Stomach smooth muscle (tissue), 2 donors: ENCODE results near the gene SCYGR6.
"Not testable (repeated sequence)": the region's sequence is repeated elsewhere in the genome, so short reads cannot be mapped to it uniquely, and the experiment has no call there.

ENCODE experiments used
- H3K27ac ChIP-seq: one replicate; pipeline ENCODE4 v1.7.0; 2013; ENCODE audit warnings: mild to moderate bottlenecking, low read length, inconsistent platforms
- H3K27me3 ChIP-seq, 2 donors: one replicate each; pipeline ENCODE4 v1.7.0; 2013; ENCODE audit warnings: low read length in 2 of 2; ENCODE audit not compliant: insufficient read depth in 2 of 2, control insufficient read depth in 1 of 2
- H3K36me3 ChIP-seq, 2 donors: one replicate each; pipeline ENCODE4 v1.7.0; 2013; ENCODE audit warnings: low read length in 2 of 2; ENCODE audit not compliant: control insufficient read depth in 2 of 2, insufficient read depth in 2 of 2
- H3K4me1 ChIP-seq: one replicate; pipeline ENCODE4 v1.7.0; 2013; ENCODE audit warnings: low read length; ENCODE audit not compliant: control insufficient read depth, insufficient read depth
- H3K4me3 ChIP-seq, 2 donors: one replicate each; pipeline ENCODE4 v1.7.0; 2013; ENCODE audit warnings: low read length in 2 of 2
- H3K9ac ChIP-seq, 2 donors: one replicate each; pipeline ENCODE4 v1.7.0; 2013; ENCODE audit warnings: low read length in 2 of 2, mild to moderate bottlenecking in 1 of 2
- H3K9me3 ChIP-seq, 2 donors: one replicate each; pipeline ENCODE4 v1.7.0; 2013; ENCODE audit warnings: low read length in 2 of 2; ENCODE audit not compliant: control insufficient read depth in 2 of 2
- donor health status: healthy.
- donor health status: Pancreatic carcinoma.

The SCYGR6 gene, protein sequence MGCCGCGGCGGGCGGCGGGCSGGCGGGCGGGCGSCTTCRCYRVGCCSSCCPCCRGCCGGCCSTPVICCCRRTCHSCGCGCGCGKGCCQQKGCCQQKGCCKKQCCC

DNA sequence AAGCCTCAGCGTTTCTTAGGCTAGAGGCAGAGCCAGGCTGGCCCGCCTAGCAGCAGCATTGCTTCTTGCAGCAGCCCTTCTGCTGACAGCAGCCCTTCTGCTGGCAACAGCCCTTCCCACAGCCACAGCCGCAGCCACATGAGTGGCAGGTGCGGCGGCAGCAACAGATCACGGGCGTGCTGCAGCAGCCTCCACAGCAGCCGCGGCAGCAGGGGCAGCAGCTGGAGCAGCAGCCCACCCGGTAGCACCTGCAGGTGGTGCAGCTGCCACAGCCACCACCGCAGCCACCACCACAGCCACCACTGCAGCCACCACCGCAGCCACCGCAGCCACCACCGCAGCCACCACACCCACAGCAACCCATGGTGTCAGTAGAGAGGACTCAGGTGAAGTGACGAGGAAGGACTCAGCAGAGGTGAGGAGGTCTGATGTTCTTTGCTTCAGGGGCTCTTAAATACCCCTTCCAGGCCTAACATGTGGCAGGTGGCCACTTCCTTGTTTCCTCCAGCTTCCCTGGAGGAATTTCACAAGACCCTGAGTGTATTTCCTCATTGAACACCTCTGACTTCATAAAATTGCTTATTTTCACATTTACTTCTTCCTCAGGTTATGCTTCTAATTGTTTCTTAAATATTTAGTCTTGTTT, at the start of gene SCYGR6:
TSS of gene SCYGR6 (minus strand) at position 364 of the 646 bp plus-strand sequence. CDS start at position 364, 0 bp downstream.
- Histone ChIP-seq H3K4me3 (no peak within 1 kb of the TSS), H3K27ac (no peak within 1 kb of the TSS), H3K9ac (no peak within 1 kb of the TSS)

DNA sequence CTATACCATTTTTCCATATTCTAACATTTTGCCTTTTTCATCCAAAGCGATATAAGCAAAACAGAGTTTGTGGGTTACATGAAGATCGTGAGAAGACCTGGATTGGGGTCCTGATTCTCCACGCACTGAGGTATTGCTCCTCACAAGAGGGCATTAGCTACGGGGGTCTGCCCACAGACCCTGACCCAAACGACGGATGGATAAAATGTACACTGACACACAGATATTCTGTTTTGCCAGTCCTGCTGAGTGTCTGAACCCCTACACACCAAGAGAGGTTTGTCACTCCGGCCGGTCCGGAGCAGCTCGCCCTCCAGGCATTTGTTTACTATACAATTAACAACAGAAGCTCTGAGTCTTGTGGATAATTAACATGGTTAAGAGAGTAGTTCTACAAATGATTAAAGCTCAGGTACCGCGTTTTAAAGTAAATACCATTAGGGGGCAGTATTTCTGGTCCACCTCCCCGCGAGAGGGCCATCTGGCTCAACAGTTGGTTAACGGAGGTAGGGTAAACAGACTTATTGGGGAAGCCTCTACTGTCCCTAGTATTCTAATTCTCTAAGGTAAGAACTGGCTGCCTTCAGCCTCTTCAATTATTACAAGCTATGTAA, 49.6 kb upstream of the SCYGR6 start:
- Histone ChIP-seq H3K27ac (no peak overlapping the region), H3K9me3 (no peaks in the 10 kb centered on the region), H3K36me3 (no peaks in the 10 kb centered on the region), H3K4me1 (no peaks in the 10 kb centered on the region), H3K27me3 (no peaks in the 10 kb centered on the region), H3K4me3 (no peak overlapping the region), H3K9ac (no peak overlapping the region)

More for the DNA sequence above, at the start of gene SCYGR6:
- H3K36me3 ChIP-seq, result no peaks in the 10 kb centered on the region
- no peaks in the 10 kb centered on the region for H3K9me3 ChIP-seq
- no peaks in the 10 kb centered on the region for H3K4me1 ChIP-seq
- H3K27me3 ChIP-seq, result no peaks in the 10 kb centered on the region

DNA sequence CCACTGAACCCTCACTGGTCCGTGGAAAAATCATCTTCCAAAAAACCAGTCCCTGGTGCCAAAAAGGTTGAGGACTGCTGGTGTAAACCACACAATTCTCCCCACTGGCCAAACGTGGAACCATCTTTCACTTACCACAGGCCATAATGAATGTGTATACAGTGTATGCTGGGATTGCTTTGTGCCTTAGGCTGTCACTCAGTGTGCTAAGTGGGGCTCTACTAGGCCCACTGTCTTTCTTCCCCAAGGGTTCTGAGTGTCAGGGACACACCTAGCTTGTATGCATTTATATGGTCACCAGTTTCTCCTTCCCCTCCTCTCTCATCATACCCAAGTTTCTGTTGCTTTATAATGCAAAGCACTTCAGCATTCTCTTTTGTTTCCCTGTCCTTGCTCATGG, 48.4 kb upstream of the SCYGR6 start:
- H3K4me3 ChIP-seq, result no peak overlapping the region
- no peaks in the 10 kb centered on the region for H3K9me3 ChIP-seq
- no peaks in the 10 kb centered on the region for H3K27me3 ChIP-seq
- H3K4me1 ChIP-seq, result no peaks in the 10 kb centered on the region
- H3K27ac ChIP-seq, result no peak overlapping the region
- H3K36me3 ChIP-seq, result no peaks in the 10 kb centered on the region
- no peak overlapping the region for H3K9ac ChIP-seq

DNA sequence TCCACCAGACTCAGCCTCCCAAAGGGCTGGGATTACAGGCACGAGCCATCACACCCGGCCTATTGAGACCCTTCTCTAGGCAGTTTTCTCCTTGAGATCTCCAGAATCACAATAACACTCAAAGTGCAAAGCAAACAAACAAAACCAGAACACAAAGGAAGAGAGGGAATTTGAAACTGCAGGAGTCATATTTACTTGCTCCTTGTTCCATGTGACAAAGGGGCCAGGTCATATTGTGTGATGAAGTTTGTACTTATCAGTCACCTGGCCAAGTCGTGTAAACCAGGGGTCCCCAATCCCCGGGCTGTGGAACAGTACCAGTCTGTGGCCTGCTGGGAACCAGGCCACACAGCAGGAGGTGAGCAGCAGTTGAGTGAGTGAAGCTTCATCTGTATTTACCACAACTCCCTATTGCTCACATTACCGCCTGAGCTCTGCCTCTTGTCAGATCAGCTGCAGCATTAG, 47.7 kb upstream of the SCYGR6 start:
- Histone ChIP-seq H3K4me1 (no peaks in the 10 kb centered on the region), H3K36me3 (no peaks in the 10 kb centered on the region), H3K9ac (no peak overlapping the region), H3K27me3 (no peaks in the 10 kb centered on the region), H3K9me3 (no peaks in the 10 kb centered on the region), H3K4me3 (no peak overlapping the region), H3K27ac (no peak overlapping the region)

DNA sequence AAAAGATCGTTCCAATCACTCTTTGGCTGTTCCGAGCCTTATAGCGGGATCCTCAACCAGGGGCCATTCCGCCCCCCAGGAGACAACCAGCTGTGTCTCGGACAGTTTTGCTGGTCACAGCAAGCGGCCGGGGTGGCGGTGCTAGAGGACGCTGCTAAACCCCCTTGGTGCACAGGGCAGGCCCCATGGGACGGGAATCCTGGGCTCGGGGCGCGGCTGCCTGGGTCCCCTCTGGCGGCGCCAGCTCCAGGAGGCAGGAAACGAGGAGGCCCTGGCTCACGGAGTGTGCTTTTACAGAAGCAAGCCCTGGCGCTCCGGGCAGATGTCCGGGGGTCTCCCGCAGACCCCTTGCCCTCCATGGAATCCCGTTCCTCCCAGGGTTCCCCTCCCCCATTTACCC, 43.3 kb upstream of the SCYGR6 start:
- no peaks in the 10 kb centered on the region for H3K4me1 ChIP-seq
- H3K27ac ChIP-seq, result no peak overlapping the region
- H3K9me3 ChIP-seq, result no peaks in the 10 kb centered on the region
- H3K27me3 ChIP-seq, result no peaks in the 10 kb centered on the region
- no peaks in the 10 kb centered on the region for H3K36me3 ChIP-seq
- H3K9ac ChIP-seq, result no peak overlapping the region
- H3K4me3 ChIP-seq, result no peak overlapping the region

DNA sequence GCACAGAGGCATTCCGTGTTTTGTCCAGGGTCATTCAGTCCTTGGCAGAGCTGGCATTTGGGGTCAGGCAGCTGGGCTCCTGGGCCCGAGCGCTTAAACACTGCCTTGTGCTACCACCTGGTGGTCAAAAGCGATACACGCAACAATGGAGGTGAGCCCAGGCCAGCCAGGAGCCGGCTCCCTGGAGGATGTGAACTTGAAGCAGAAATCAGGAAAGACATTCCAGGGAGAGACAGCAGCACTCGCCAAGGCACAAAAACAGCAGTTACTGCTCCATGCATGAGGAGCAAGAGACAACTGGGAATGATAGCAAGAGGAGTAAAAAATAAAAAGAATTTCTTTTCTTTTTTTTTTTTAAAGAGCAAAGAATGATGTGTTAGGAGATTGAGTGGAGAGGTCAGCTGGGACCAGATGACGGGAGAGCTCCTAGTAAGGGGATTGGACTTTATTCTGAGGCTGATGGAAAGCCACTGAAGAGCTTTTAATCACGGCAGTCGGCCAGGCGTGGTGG, 41.9 kb upstream of the SCYGR6 start:
- Histone ChIP-seq H3K4me3 (no peak overlapping the region), H3K27me3 (no peaks in the 10 kb centered on the region), H3K36me3 (no peaks in the 10 kb centered on the region), H3K9me3 (no peaks in the 10 kb centered on the region), H3K27ac (no peak overlapping the region), H3K9ac (no peak overlapping the region), H3K4me1 (no peaks in the 10 kb centered on the region)

DNA sequence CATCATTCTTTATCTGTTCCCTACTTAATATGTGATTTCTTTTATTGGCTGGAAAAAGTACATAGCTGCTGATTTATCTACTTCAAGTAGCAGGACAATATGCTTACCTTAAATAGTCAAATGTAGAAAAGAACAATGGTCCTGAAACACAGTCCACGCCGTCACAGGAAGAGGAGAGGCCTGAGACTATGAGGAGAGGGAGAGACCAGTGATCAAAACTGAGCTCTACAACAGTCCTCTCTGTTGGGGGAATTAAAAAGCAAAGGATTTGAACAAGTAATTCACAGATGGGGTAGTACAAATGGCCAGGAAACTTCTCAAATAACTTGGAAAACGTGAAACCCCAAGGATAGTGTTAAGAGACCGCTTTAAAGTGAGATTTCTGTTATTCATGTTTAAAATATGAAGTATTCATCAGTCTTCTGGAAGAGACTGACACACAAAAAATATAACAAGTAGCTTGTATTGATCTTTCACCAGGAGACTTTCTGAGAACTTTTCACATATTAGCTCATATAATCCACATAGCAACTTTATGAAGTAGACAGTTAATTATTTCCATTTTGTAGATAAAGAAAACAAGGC, 41.3 kb upstream of the SCYGR6 start:
- Histone ChIP-seq H3K9me3 (no peaks in the 10 kb centered on the region), H3K9ac (no peak overlapping the region), H3K36me3 (no peaks in the 10 kb centered on the region), H3K4me1 (no peaks in the 10 kb centered on the region), H3K27me3 (no peaks in the 10 kb centered on the region), H3K4me3 (no peak overlapping the region), H3K27ac (no peak overlapping the region)

DNA sequence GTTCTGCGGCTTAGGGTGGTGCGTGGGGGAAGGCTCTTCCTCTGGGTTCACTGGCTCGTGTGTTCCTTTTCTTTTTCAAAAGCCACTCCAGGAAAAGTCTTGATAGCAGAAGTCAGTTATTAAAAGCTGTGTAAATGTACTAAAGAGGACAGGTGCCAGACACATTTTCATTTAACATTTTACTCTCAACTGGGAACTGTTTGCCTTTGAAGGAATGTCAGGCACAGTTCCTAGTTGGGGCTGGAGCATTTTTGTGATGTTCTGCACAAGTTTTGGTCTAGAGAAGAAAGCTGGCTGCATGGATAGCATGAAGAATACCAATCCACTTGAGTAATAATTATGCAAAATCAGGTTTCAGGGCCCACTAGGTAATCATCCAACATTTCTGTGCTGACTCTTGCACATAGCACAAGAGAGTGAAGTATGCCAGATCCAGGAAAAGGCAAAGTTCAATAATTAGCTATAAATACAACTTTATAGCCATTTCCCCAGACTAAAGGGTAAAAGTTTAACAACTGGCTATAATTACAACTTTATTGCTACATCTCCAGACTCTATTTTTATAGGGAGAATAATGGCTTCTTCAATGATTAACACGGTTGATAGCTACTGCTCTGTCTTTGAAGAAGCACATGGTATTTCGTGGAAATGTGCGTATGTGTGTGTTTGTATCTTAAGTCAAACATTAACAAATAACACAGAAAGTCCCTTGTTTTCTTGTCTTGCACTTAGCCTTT, 37.4 kb upstream of the SCYGR6 start:
- Histone ChIP-seq H3K27ac (no peak overlapping the region), H3K9ac (no peak overlapping the region), H3K9me3 (no peaks in the 10 kb centered on the region), H3K4me1 (no peaks in the 10 kb centered on the region), H3K36me3 (no peaks in the 10 kb centered on the region), H3K27me3 (no peaks in the 10 kb centered on the region), H3K4me3 (no peak overlapping the region)

DNA sequence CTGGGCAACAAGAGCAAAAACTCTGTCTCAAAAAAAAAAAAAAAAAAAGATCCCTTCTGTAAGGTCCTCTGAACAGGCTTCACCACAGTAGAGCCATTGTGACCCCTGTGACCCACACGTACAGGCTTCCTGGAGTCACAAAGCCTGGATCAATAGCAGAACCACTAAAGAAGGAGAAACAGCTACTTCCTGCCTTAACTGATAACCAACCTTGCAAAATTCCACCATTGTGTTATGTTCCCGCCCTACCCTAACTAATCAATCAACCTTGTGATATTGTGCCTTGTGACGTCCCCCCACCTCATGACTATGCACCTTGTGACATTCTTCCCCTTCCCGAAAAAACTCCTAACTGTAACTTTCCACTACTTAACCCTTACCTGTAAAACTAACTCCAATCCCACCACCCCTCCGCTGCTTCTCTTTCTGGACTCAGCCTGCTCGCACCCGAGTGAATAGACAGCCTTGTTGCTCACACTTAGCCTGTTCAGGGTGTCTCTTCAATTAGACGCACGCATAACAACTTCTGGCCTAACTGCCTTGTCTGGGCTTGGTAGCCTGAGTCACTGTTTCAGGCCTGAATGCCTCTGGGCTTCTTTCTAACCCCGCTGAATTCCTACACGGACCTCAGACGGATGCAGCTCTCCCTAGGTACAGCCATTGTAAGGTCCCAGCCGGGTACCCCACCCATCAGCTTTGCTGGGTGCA, 35.0 kb upstream of the SCYGR6 start:
- H3K4me3 ChIP-seq, result no peak overlapping the region
- no peaks in the 10 kb centered on the region for H3K9me3 ChIP-seq
- no peak overlapping the region for H3K9ac ChIP-seq
- H3K4me1 ChIP-seq, result no peaks in the 10 kb centered on the region
- no peaks in the 10 kb centered on the region for H3K36me3 ChIP-seq
- no peaks in the 10 kb centered on the region for H3K27me3 ChIP-seq
- no peak overlapping the region for H3K27ac ChIP-seq

DNA sequence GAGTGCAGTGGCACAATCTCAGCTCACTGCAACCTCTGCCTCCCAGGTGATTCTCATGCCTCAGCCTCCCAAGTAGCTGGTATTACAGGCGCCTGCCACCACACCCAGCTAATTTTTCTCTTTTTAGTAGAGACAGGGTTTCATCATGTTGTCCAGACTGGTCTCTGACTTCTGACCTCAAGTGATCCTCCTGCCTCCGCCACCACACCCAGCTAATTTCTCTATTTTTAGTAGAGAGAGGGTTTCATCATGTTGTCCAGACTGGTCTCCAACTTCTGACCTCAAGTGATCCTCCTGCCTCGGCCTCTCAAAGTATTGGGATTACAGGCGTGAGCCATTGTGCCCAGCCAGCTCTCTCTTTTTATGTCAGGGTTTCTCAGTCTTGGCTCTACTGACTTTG, 31.7 kb upstream of the SCYGR6 start:
- not testable (repeated sequence) for H3K4me3 ChIP-seq, H3K4me1 ChIP-seq, H3K9ac ChIP-seq, H3K36me3 ChIP-seq, H3K9me3 ChIP-seq, H3K27ac ChIP-seq, H3K27me3 ChIP-seq
